HG03064 (cell line): Measurements from ENCODE around the gene TOR3A.
"Not testable (repeated sequence)": the region's sequence is repeated elsewhere in the genome, so short reads cannot be mapped to it uniquely, and the experiment has no call there.

ENCODE experiments used
- ATAC-seq: cut with Tn5 transposase; IDR thresholded peaks from one replicate; pipeline ENCODE4 v1.9.1; 2021; ENCODE audit warnings: low read depth; ENCODE audit not compliant: unreplicated experiment

TOR3A gene, protein sequence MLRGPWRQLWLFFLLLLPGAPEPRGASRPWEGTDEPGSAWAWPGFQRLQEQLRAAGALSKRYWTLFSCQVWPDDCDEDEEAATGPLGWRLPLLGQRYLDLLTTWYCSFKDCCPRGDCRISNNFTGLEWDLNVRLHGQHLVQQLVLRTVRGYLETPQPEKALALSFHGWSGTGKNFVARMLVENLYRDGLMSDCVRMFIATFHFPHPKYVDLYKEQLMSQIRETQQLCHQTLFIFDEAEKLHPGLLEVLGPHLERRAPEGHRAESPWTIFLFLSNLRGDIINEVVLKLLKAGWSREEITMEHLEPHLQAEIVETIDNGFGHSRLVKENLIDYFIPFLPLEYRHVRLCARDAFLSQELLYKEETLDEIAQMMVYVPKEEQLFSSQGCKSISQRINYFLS

DNA sequence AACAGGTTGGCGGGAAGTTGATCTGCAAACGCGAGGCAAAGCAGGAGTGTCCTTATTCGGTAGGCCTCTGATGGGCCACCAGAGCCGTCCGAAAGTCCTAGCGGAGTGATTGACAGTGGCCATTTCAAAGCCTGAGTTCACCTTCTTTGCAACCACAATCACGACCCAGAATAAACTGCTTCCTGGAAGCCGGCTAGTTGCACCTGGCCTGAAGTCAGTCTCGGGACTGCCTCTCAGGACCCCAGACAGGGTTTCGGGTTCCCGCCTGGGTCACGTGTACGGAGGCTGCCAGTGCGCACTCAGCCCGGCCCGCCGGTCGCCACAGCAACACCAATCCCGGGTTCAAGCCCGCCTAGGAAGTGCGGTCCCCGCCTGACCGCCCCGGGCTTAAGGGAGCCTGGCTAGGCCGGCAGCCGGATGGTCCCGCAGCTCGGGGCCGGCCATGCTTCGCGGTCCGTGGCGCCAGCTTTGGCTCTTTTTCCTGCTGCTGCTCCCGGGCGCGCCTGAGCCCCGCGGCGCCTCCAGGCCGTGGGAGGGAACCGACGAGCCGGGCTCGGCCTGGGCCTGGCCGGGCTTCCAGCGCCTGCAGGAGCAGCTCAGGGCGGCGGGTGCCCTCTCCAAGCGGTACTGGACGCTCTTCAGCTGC is at the start of gene TOR3A:
Gene TOR3A (plus strand): TSS at position 384 of the 646 bp plus-strand sequence. CDS start 59 bp downstream, at position 443.
- peak; percentile 83 for ATAC-seq

DNA sequence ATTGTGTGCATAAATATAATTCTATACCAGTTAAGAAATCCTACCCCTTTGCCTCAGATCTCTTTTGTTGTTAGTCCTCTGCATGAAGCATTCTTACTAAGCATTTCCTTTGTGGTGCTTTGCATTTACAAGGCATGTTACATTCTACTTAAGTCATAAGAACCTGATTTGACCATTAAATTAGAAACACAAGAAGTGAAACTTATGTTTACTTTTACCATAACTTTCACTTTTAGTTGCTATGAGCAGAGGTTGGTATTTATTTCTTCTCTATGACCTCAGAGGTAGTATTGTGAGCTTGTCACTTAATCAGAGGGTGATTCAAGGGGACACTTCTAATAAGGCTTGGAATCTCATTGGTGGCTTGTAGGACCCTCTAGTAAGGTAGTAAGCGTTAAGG is 47.1 kb upstream of the TOR3A start:
- ATAC-seq: peak; percentile 73

DNA sequence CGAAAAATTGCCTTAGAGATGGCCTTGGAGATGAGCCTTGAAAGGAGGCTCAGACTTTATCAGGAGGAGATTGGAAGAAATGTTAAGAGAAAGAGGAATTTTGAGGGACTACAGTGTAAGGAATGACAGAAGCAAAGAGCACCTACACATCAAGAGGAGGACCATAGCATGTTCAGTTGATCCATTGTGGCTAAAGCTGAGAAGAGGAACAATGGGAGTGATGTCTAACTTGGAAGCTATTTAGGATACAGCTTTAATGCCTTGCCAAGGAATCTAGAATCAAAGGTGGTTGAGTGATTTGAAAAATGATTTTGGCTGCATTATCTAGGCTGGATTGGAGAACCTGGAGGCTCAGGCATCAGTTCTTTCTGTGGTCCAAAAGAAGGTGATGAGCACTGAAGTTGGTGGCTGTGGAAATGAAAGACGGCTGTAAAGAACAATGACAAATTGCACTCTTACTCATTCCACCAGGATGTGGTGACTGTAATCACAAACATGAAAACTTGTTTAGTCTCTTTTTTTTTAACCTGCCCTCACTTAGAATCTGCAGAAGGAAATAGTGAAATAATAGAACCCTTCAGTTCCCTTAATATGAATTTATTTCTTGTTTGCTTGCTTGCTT is 44.9 kb upstream of the TOR3A start:
- peak; percentile 44 for ATAC-seq

DNA sequence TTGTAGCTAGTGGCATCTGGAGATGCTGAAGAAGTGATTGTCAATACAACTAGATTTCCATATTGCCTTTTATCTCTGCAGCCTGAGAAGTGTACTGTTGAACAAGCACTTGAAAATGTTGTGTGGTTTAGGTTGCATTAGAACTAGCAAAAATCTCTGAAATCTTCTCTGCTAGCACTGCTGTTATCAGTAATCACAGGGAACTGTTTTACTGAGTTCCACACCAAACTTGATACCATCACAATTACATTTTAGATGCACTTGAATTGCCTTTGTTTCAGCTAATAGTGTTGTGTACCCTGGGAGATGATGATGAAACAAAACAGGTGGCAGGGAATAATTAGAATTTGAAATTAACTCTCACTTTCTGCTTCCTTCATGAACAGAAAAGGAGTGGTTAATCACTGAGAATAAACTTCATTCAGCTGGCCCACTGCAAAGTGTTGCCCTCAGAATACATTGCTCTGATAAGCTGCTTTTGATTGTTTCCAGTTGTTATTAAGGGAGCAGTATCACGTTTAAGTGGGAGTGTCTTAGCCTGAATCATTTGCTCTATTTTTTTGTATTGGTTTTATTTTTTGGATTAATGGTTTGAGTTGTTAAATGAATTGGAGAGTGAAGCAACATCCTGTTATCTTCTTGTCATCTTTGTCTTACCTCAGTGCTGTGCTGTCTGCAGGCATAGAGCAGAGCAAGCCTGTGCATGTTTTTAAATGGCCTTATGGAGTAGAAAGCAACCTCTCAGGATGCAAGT is 43.2 kb upstream of the TOR3A start:
- no peak for ATAC-seq

DNA sequence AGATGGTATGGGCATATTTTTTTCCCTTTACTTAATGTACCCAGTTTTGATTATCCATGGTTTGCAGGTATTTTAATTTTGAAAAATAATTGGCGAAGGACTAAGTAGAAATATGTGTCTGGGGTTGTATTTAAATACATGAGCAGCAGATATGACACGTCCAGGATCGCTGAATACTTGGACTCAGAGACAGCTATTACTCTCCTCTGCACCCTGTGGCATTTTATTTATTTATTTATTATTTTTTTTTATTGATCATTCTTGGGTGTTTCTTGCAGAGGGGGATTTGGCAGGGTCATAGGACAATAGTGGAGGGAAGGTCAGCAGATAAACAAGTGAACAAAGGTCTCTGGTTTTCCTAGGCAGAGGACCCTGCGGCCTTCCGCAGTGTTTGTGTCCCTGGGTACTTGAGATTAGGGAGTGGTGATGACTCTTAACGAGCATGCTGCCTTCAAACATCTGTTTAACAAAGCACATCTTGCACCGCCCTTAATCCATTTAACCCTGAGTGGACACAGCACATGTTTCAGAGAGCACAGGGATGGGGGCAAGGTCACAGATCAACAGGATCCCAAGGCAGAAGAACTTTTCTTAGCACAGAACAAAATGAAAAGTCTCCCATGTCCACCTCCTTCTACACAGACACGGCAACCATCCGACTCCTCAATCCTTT is 42.2 kb upstream of the TOR3A start:
- ATAC-seq: not testable (repeated sequence)

- ATAC-seq: not testable (repeated sequence)
Observed at GRCh38 chr1:179040175-179040551, 41.7 kb upstream of the TOR3A start.

GRCh38 chr1:179042087-179042486 is 39.8 kb upstream of the TOR3A start:
- ATAC-seq: no peak

DNA sequence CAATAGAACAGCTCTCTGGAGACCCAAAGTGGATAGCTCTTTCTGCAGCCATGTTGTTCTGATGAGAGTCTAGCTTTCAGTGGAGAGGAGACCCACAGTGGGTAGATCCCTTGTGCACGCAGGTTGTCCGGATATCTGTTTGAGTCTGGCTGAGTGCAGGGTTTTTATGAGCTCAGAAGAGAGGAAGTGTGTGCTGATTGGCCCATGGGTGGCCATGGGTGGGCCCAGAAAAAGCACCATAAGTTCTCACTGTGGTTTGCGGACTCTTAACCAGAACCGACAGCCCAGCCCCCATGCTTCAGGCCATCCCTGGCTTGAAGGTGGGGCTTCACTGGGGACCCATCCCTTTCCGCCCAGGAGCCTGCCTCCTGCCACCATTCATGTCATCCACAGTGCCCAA is 39.2 kb upstream of the TOR3A start:
- ATAC-seq: no peak

- no peak for ATAC-seq
Observed at GRCh38 chr1:179043266-179043665, 38.6 kb upstream of the TOR3A start.

DNA sequence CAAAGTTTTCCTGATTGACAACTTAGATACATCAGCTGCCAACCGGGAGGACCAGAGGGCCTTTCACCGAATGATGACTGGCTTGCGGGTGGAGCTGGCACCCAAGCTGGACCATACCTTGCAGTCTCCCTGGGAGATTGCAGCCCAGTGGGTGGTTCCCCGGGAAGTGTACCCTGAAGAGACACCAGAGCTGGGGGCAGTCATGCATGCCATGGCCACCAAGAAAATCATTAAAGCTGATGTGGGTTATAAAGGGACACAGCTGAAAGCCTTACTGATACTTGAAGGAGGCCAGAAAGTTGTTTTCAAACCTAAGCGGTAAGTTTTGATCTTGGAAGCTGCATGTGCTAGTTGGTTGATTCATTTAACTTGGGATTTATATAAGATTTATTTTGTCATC is 38.0 kb upstream of the TOR3A start:
- no peak for ATAC-seq

DNA sequence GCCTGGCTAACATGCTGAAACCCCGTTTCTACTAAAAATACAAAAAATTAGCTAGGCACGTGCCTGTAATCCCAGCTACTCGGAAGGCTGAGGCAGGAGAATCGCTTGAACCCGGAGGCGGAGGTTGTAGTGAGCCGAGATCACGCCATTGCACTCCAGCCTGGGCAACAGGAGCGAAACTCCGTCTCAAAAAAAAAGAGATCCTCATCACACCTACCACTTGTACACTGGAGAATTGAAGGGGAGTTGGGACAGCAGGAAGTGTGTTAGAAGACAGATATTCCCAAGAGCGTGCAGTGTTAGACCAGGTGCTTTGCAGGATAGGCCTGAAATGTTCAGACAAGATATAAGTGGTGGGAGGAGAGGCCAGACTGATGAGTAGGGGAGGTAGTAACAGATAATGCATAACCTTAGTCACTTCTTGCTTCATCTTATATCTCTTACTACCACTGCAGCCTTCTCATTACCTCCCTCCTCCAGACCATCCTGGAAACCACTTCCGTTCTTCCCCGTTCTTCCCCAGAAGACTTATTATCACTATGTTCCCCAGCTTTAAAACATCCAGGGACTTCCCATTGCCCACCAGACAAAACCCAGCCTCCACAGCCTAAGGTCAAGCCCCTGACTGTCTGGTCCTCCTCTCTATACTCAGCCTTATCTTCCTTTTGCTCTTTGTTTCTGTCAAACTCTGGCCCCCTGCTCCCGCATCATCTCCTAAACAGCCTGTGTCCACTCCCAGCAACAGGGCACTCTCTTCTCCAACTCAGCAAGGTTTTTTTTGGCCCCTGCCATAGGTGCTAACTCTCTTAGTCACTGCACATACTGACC is 34.8 kb upstream of the TOR3A start:
- no peak for ATAC-seq

GRCh38 chr1:179047636-179047997 is 34.3 kb upstream of the TOR3A start:
- ATAC-seq: no peak

DNA sequence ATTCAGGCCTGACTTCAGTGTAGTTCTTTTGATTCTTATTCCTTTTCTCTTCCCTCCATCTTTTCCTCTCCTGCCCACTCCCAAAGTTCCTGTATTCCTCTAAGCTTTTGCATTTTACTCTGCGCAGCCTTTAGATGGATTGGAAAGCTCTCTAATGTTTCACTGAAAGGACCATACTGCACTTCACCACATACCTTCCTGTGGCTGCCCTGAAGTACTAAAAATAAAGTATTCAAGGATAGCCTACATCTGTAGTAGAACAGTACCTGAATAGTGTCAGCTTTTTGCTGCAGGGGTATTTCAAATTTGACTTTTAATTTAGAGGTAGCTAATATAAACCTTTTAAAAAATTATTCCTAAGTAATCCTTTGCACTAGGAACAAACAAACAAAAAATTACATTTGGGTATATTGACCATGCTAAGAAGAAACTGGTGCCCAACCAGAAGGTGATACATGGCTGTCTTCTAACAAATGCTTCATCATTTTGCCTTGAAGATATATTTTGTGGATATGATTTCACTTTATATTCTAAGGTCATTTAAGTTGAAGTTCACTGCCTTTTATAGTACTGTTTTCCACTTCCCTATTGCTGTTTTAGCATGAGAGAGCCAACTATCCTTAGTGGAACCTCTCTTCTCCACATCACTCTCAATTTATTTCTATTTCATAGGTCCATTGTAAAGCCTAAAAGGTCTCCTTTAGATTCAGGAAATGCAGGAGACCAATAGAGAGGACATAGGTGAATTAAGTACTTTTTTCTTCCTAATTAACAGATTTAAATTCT is 33.3 kb upstream of the TOR3A start:
- no peak for ATAC-seq

DNA sequence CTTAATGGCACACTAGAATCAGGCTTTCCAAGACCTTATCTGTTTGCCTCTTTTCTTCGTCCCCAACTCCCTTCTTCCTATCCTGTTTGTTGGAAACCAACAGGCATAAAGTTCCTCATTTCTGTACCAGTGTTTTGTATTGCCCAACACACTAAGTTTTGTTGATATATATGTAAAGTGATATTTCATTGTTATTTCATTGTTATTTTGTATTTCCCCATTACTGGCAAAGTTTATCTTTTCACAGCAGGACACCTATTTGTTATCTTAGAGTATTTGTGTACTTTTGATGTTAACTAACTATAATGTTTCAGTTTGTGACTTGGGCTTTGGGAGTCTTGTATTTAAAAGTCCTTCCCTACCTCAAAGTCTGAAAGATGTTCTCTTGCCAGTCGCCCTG is 29.1 kb upstream of the TOR3A start:
- no peak for ATAC-seq

GRCh38 chr1:179053486-179053885 is 28.4 kb upstream of the TOR3A start:
- no peak for ATAC-seq

DNA sequence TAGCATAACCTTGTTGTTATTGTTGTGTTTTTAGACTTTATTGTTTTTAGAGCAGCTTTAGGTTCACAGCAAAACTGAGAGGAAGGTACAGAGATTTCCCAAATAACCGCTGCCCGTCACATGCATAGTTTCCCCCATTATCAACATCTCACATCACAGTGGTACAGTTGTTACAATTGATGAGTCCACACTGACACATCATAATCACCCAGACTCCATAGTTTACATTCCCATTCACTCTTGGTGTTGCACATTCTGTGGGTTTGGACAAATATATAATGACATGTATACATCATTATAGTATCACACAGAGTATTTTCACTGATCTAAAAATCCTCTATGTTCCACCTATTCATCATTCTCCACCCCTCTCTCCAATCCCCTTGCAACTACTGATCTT is 25.9 kb upstream of the TOR3A start:
- no peak for ATAC-seq

- no peak for ATAC-seq
Observed at GRCh38 chr1:179058487-179059483, 23.1 kb upstream of the TOR3A start.
